Activated CD8-positive, alpha-beta memory T cell treated with anti-CD3 and anti-CD28 coated beads for 1 hour (primary cell): Measurements from ENCODE around the gene SYS1.

Experiments
- DNase-seq, 2 donors: peaks; one replicate each; pipeline ENCODE4 v3.0.0-alpha.2; 2020; ENCODE audit warnings: low read depth in 1 of 2; ENCODE audit errors: extremely low read depth in 1 of 2

The SYS1 gene

GRCh38 chr20:45355209-45356084 is 7.5 kb upstream of the SYS1 start:
- DNase-seq = no peak

- DNase-seq = no peak
Measured at GRCh38 chr20:45358282-45359068, 4.5 kb upstream of the SYS1 start.

GRCh38 chr20:45359069-45359405 is 3.9 kb upstream of the SYS1 start:
- DNase-seq = no peak

DNA sequence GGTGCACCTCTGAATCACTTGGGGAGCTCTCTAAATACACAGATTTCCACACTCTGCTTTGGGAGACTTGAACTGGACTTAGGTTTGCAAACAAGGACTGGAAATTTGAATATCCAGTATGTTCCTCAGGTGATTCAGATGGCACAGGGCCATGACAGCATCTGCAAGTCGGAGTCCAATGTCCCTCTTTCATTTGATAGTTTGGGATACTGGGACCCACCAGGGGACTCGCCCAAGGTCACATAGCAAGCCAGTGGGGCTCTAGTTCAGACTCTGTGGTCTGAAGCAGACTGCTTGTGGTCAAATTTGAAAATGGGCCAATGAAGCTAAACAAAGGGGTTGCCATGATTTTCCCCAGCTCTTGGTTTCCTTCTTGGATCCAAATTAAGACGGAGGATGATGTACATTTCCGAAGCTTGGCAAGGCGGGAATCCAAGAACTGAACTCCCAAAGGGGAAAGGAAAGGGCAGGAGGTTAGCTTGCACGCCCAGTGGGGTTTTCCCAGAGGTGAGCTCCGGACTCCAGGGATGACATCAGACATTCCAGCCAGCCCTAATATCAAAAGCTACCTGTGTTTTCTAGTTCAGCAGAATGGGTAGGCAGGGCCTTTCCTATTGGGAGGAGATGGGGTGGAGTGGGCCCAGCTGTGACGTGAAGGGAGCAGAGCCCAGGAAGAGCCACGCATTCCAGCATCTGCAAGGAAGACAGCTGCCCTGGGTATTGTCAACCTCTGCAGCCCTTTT is 3.4 kb upstream of the SYS1 start:
- no peak for DNase-seq

DNA sequence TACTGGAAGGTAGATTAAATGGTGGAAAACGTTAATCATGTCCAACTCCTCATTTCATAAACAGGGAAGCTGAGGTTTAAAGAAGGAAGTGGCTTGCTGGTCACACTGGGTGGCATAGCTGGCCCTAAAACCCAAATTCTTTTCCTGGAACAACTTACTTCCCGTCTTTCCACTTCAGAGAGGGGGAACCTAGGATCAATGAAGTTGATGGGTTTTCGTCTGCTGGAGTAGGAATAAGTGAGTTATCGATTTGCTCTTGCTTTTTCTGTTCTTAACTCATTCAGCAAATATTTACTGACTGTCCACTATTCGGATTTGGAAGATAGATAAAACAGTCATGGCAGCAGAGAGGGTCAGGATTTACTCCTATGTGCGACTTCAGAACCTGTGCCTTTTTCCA is 1.2 kb upstream of the SYS1 start:
- no peak for DNase-seq

- no peak for DNase-seq
Measured at GRCh38 chr20:45363611-45364492, 896 bp downstream of the SYS1 start.

GRCh38 chr20:45365444-45365970 is 2.6 kb downstream of the SYS1 start:
- no peak for DNase-seq

- no peak for DNase-seq
Measured at GRCh38 chr20:45366192-45366591, 3.2 kb downstream of the SYS1 start.

- no peak for DNase-seq
Measured at GRCh38 chr20:45366631-45367030, 3.7 kb downstream of the SYS1 start.

DNA sequence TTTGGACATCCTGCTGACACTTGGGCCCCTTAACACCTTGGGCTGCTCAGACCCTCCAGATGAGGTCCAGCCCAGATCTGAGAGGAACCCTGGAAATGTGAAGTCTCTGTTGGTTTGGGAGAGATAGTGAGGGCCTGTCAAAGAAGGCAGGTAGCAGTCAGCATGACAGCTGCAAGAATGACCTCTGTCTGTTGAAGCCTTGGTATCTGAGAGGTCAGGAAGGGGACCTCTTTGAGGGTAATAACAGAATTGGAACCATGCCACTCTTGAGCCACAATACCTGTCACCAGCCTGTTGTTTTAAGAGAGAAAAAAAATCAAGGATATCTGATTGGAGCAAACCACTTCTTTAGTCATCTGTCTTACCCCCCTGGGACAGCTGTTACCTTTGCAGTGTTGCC is 4.2 kb downstream of the SYS1 start:
- no peak for DNase-seq

- DNase-seq = no peak
Measured at GRCh38 chr20:45368221-45368980, 5.4 kb downstream of the SYS1 start.

- DNase-seq = no peak
Measured at GRCh38 chr20:45370571-45371160, 7.7 kb downstream of the SYS1 start.

DNA sequence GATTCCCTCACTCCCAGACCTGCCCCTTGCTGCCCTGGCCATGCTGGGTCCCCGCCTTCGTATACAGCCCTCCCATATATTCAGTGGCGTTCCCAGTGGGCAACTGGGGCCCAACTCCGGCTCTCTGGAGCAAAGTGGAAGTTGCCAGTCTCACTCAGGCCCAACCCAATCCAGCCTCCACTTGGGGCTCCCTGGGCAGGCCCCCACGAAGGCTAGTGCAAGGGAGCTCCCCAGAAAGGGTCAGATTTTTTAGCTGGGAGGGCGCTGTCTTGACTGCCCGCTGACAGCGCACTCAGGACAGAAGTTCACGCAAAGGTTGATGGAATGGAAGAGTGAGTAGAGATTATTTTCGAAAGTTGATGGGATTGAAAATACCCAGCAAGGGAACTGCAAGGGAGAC is 9.3 kb downstream of the SYS1 start:
- no peak for DNase-seq

- DNase-seq = no peak
Measured at GRCh38 chr20:45372646-45373352, 9.8 kb downstream of the SYS1 start.

DNA sequence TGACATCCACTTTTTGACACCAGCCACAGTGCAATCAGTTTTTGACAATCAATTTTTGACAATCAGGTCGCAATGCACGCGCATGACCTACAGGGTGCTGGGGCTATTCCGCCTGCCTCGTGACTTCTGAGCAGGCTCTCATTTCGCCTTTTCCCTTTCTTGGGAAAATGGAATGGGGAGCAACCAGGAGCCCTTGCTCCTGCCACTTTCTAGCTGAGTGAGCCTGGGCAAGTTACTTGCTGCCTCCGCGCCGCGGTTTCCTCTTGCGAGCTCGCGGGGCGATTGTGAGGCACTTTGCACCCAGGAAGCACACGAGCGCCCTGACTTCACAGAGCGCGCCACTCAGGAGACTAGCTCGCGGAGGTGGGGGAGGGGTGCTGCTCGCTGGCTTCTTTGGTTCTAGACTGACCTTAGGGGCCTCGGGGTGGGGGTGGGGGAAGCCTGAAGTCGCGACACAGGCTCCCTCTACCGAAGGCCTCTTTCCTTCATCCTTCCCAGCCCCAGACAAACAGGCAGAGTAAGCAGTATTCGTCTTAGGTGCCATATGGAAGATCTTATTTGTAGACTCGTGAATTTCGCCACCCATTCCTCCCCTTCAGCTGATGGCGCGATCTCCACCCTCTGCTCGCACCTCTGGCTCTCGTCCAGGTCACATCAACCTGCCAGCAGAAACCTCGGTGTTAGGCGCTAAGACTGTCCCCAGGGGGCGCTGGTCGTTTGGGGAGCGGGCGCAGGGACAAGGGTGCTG is 10.6 kb downstream of the SYS1 start:
- DNase-seq = peak; percentile 83 to 87

GRCh38 chr20:45374101-45374467 is 11.1 kb downstream of the SYS1 start:
- no peak for DNase-seq

DNA sequence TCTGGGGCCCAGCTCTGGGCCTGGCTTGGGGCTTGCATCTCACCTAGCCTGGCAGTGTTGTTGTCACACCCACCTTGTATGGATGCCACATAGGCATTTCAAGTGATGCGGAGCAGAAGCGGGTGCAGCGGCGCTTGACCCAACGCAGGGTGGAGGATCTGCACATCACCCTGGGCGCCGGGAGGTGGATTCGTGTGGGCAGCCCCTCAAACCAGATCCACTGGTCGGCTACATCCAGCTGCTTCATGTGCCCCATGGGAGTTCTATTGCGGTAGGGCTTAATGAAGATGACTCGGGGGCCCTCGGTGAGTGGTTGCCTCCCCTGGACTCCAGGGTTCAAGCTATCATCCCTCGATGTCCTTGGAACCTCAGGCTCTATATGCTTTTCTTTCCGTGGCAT is 12.0 kb downstream of the SYS1 start:
- DNase-seq = no peak

DNA sequence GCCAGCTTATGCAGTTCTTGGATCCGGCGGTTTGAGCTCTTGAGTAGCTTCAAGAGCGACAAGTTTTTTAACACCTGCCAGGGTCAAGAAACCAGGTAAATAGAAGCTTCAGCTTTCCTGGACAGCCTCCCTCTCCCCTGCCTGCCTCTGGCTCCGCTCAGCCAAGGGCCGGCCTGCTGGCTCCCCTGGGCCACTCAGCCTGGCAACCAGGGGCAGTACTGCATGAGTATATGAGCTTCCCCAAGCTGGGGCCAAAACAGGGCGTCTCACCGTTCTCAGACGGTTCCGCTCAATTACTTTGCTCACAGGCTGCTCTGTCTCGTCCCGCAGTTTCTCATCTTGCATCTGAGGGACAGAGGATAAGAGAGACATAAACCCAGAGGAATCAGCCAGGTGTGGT is 14.3 kb downstream of the SYS1 start:
- no peak for DNase-seq
